Sigmoid colon (tissue), 4 donors: Measurements from ENCODE around the gene RPH3AL.

ENCODE experiments used
- CTCF ChIP-seq, 4 experiments: fragments of 450-650 bp in 3 of 4; fragments of 200-600 bp in 1 of 4; IDR thresholded peaks; one replicate each; pipeline ENCODE4 v1.5.1; 2016 to 2019; ENCODE audit warnings: antibody characterized with exemption in 4 of 4, mild to moderate bottlenecking in 3 of 4, moderate library complexity in 2 of 4
- EP300 ChIP-seq, 4 donors: sonication (generic); formaldehyde crosslinking; IDR thresholded peaks; one replicate each; pipeline ENCODE4 v1.6.1; 2017; ENCODE audit warnings: antibody characterized with exemption in 4 of 4
- POLR2A ChIP-seq, 2 donors: fragments of 450-650 bp; IDR thresholded peaks; one replicate each; pipeline ENCODE4 v1.6.1; 2016; ENCODE audit warnings: antibody characterized with exemption in 2 of 2, mild to moderate bottlenecking in 2 of 2, moderate library complexity in 2 of 2
- POLR2AphosphoS5 ChIP-seq, 4 donors: sonication (generic); formaldehyde crosslinking; IDR thresholded peaks; one replicate each; pipeline ENCODE4 v1.6.1; 2017; ENCODE audit warnings: antibody characterized with exemption in 4 of 4

GRCh38 chr17:350706-351448 lies 1.7 kb downstream of the RPH3AL start:
- TF ChIP-seq POLR2A (IDR thresholded peaks at IDR 0.05) (no peak), CTCF (IDR thresholded peaks at IDR 0.05) (no peak), POLR2AphosphoS5 (IDR thresholded peaks at IDR 0.05) (peak; percentile 57 to 82 (median 74)), EP300 (IDR thresholded peaks at IDR 0.05) (peak; percentile 33 to 78 (median 58))
